CD14-positive monocyte (primary cell): ENCODE results near the gene NRDE2. TPM values are rescaled to one million over a fixed set of nuclear protein-coding genes. Genes with fewer than 3 reads are reported as not detected.

Source experiments
- DNase-seq, 3 donors: peaks; one replicate each; pipeline ENCODE4 v3.0.0-alpha.2; 2011 to 2022
- H2AFZ ChIP-seq: 2 replicates; pipeline ENCODE4 v1.6.0; 2012; ENCODE audit warnings: mild to moderate bottlenecking, low read depth, low read length, inconsistent platforms; ENCODE audit not compliant: insufficient read depth, poor library complexity, severe bottlenecking
- H3K27ac ChIP-seq, 2 donors: 1 replicate in 1 of 2; 2 replicates in 1 of 2; pipeline ENCODE4 v1.5.1; 2012 to 2013; ENCODE audit warnings: low read length in 2 of 2, control low read depth in 1 of 2, inconsistent platforms in 1 of 2, low read depth in 1 of 2, mild to moderate bottlenecking in 1 of 2
- H3K27me3 ChIP-seq, 2 donors: one replicate each; pipeline versions ENCODE4 v1.6.0 to v1.6.1; 2011 to 2013; ENCODE audit warnings: low read length in 2 of 2; ENCODE audit not compliant: control insufficient read depth in 2 of 2, insufficient read depth in 2 of 2
- H3K36me3 ChIP-seq, 2 donors: replicated peaks in 1 of 2; 1 replicate in 1 of 2; 2 replicates in 1 of 2; pipeline versions ENCODE4 v1.5.1 to v1.6.1; 2012 to 2013; ENCODE audit warnings: low read length in 2 of 2, control low read depth in 1 of 2, inconsistent platforms in 1 of 2, mild to moderate bottlenecking in 1 of 2; ENCODE audit not compliant: insufficient read depth in 2 of 2, control insufficient read depth in 1 of 2
- H3K4me1 ChIP-seq, 2 donors: 1 replicate in 1 of 2; 2 replicates in 1 of 2; pipeline versions ENCODE4 v1.5.1 to v1.6.1; 2012 to 2013; ENCODE audit warnings: low read length in 2 of 2, control low read depth in 1 of 2, inconsistent platforms in 1 of 2, mild to moderate bottlenecking in 1 of 2, moderate library complexity in 1 of 2; ENCODE audit not compliant: insufficient read depth in 2 of 2, control insufficient read depth in 1 of 2
- H3K4me2 ChIP-seq: replicated peaks from 2 replicates; pipeline ENCODE3; 2012; ENCODE audit warnings: low read length, moderate library complexity, mild to moderate bottlenecking; ENCODE audit not compliant: poor library complexity, severe bottlenecking; ENCODE audit errors: extremely low read depth
- H3K4me3 ChIP-seq, 3 experiments: fragments of 200-600 bp in 1 of 3; sonication (generic) in 1 of 3; replicated peaks in 1 of 3; 1 replicate in 2 of 3; 2 replicates in 1 of 3; pipeline ENCODE4 v1.5.1; 2011 to 2013; ENCODE audit warnings: low read length in 3 of 3, mild to moderate bottlenecking in 3 of 3, control low read depth in 2 of 3, low read depth in 2 of 3, inconsistent platforms in 1 of 3, moderate library complexity in 1 of 3
- H3K79me2 ChIP-seq: 2 replicates; pipeline ENCODE4 v1.6.0; 2012; ENCODE audit warnings: mild to moderate bottlenecking, control low read depth, inconsistent platforms, low read length, moderate library complexity; ENCODE audit not compliant: insufficient read depth
- H3K9ac ChIP-seq: 2 replicates; pipeline ENCODE4 v1.6.0; 2017; ENCODE audit warnings: low read length, mild to moderate bottlenecking; ENCODE audit not compliant: insufficient read depth, poor library complexity, severe bottlenecking
- H3K9me3 ChIP-seq, 2 donors: replicated peaks in 1 of 2; 1 replicate in 1 of 2; 2 replicates in 1 of 2; pipeline versions ENCODE4 v1.5.1 to v1.6.1; 2012 to 2013; ENCODE audit warnings: low read length in 2 of 2, control low read depth in 1 of 2; ENCODE audit not compliant: control insufficient read depth in 1 of 2, insufficient read depth in 1 of 2
- H4K20me1 ChIP-seq: 2 replicates; pipeline ENCODE4 v1.6.0; 2012; ENCODE audit warnings: mild to moderate bottlenecking, low read length, control low read depth, moderate library complexity; ENCODE audit not compliant: insufficient read depth
- H3K27ac Mint-ChIP-seq, 7 donors: one replicate each; pipeline ENCODE4 v1.8.0; 2020; ENCODE audit warnings: mild to moderate bottlenecking in 7 of 7, mixed read lengths in 7 of 7, moderate library complexity in 6 of 7, inconsistent platforms in 2 of 7
- H3K27me3 Mint-ChIP-seq, 3 donors: one replicate each; pipeline ENCODE4 v1.8.0; 2021 to 2022; ENCODE audit warnings: low read depth in 3 of 3, mild to moderate bottlenecking in 3 of 3, mixed read lengths in 3 of 3, moderate library complexity in 3 of 3, inconsistent platforms in 1 of 3
- H3K36me3 Mint-ChIP-seq, 2 donors: one replicate each; pipeline ENCODE4 v1.8.0; 2020; ENCODE audit warnings: mixed read lengths in 2 of 2, inconsistent platforms in 1 of 2, mild to moderate bottlenecking in 1 of 2
- H3K4me1 Mint-ChIP-seq: one replicate; pipeline ENCODE4 v1.8.0; 2020; ENCODE audit warnings: mild to moderate bottlenecking, mixed read lengths
- H3K4me3 Mint-ChIP-seq, 2 donors: one replicate each; pipeline ENCODE4 v1.8.0; 2020; ENCODE audit warnings: mild to moderate bottlenecking in 2 of 2, mixed read lengths in 2 of 2, moderate library complexity in 1 of 2
- H3K9me3 Mint-ChIP-seq, 7 donors: one replicate each; pipeline ENCODE4 v1.8.0; 2020 to 2022; ENCODE audit warnings: mixed read lengths in 7 of 7, mild to moderate bottlenecking in 6 of 7, moderate library complexity in 6 of 7, inconsistent platforms in 2 of 7
- CTCF ChIP-seq: fragments of 200-600 bp; IDR thresholded peaks from one replicate; pipeline ENCODE4 v1.8.0; 2022; ENCODE audit warnings: antibody characterized with exemption, mild to moderate bottlenecking
- WGBS: methylation state at CpG from one replicate; pipeline ENCODE4 v1.1.5; 2013; ENCODE audit warnings: missing lambda C conversion rate; ENCODE audit not compliant: insufficient coverage; 5-methylcytosine and 5-hydroxymethylcytosine counted together
- intact Hi-C, 2 donors: fragments of 100-400 bp; cut with micrococcal nuclease; formaldehyde crosslinking; loops; one replicate each; pipeline versions ENCODE4 v1.15.0 to v1.15.1; 2023
- polyA plus RNA-seq, 3 donors: library from polyadenylated mRNA; depleted of rRNA in 1 of 3; unstranded in 2 of 3; stranded (reverse) in 1 of 3; fragments of 300-500 nt in 2 of 3; fragments of >200 nt in 1 of 3; fragmentation: Illumina TruSeq in 2 of 3; gene quantifications; 1 replicate in 2 of 3; 2 replicates in 1 of 3; pipeline ENCODE4 v1.2.3, GENCODE V29; 2012 to 2021

Gene NRDE2
- polyA plus RNA-seq, 3 donors, result 4.7 to 7.4 (median 6.7) TPM

DNA sequence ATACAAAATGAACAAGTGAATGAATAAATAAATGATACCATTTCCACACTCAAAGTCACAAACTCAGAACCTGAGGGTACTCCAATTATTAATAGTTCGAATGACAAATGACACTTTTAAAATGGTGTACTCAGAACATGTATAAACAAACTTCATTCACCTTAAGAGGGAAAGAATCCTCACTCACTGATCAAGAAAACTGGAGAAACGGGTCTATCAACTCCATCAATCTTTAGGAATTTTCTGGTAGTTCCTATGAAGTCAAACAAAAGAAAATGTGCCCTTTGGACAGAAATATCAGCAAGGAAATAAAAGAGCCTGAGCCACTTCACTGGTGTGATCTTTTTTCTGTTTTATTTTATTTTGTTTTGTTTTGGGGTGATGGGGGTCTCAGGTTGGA lies 5.2 kb upstream of the NRDE2 start:
- H3K36me3 ChIP-seq, result no peaks in the 10 kb centered on the region
- intact Hi-C loops, result no loop called here
- no peak for DNase-seq
- H3K9me3 Mint-ChIP-seq, result peaks cover 0 to 4% (median 0%) of the 10 kb centered on the region in 7 donors
- H2AFZ ChIP-seq, result no peak overlapping the region
- peaks cover 0 to 4% of the 10 kb centered on the region in 2 donors for H3K4me1 ChIP-seq
- H3K27ac ChIP-seq, result no peak overlapping the region
- no peaks in the 10 kb centered on the region for H3K9me3 ChIP-seq
- H3K4me2 ChIP-seq, result no peak overlapping the region
- H3K36me3 Mint-ChIP-seq, result no peaks in the 10 kb centered on the region
- no CpG with 5 or more reads among the region's 2 CpGs for WGBS
- no peak overlapping the region for H3K27ac Mint-ChIP-seq
- no peak overlapping the region for H3K4me3 ChIP-seq
- H3K79me2 ChIP-seq, result no peaks in the 10 kb centered on the region
- peaks cover 30 to 52% (median 32%) of the 10 kb centered on the region in 3 donors for H3K27me3 Mint-ChIP-seq
- no peak for TF ChIP-seq CTCF
- no peak overlapping the region for H3K9ac ChIP-seq
- no peak overlapping the region for H3K4me3 Mint-ChIP-seq
- no peaks in the 10 kb centered on the region for H4K20me1 ChIP-seq
- peaks cover 3% of the 10 kb centered on the region for H3K4me1 Mint-ChIP-seq
- peaks cover 19 to 36% of the 10 kb centered on the region in 2 donors for H3K27me3 ChIP-seq

DNA sequence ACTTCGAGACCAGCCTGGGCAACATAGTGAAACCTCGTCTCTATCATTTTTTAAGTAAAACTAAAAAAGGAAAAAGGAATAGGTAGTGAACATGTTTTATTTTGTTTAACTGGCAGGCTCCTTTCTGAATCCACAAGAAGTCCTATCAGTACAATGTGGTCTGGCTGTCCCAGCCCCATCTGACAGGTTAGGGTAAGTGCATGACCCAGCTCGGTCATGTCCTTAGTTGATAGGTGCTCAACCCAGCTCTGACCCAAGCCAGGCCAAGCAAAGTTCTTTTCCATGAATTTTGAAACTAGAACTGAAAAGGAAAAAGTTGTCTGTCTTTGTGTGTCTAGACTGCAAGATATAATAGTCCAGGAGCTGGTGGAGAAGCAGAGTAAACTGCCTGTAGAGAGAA lies 4.7 kb upstream of the NRDE2 start:
- Mint-ChIP-seq H3K27me3 (peaks cover 29 to 49% (median 32%) of the 10 kb centered on the region in 3 donors), H3K9me3 (peaks cover 0 to 4% (median 0%) of the 10 kb centered on the region in 7 donors), H3K36me3 (no peaks in the 10 kb centered on the region), H3K27ac (no peak overlapping the region), H3K4me3 (no peak overlapping the region), H3K4me1 (peaks cover 5% of the 10 kb centered on the region)
- Histone ChIP-seq H3K36me3 (no peaks in the 10 kb centered on the region), H3K4me3 (no peak overlapping the region), H3K27me3 (peaks cover 19 to 36% of the 10 kb centered on the region in 2 donors), H4K20me1 (no peaks in the 10 kb centered on the region), H3K4me2 (no peak overlapping the region), H3K27ac (no peak overlapping the region), H3K9ac (no peak overlapping the region), H3K4me1 (peaks cover 5 to 6% of the 10 kb centered on the region in 2 donors), H2AFZ (no peak overlapping the region), H3K79me2 (peaks cover 3% of the 10 kb centered on the region), H3K9me3 (no peaks in the 10 kb centered on the region)
- no peak for DNase-seq
- WGBS, result 86% methylated on average over 1 of the region's 3 CpGs
- TF ChIP-seq CTCF, result no peak
- intact Hi-C loops, result no loop called here
